H1 (cell line): ENCODE measurements around the gene UBE4B. TPM values are rescaled to one million over a fixed set of nuclear protein-coding genes. Genes with fewer than 3 reads are reported as not detected.

ENCODE experiments used
- CTCF ChIA-PET: fragments of 300-600 bp; sonication (Branson Sonifier 250); formaldehyde crosslinking; loops from one replicate; lab custom pipeline; 2021; ENCODE audit not compliant: partially characterized antibody; lab: Charles Lee
- POLR2A ChIA-PET: fragments of 300-600 bp; sonication (Branson Sonifier 250); formaldehyde crosslinking; loops from one replicate; lab custom pipeline; 2021; ENCODE audit warnings: inconsistent platforms; ENCODE audit not compliant: partially characterized antibody; lab: Charles Lee
- DNase-seq, 2 experiments: peaks; one replicate each; pipeline versions ENCODE4 v3.0.0 to v3.0.0-alpha.2; 2010 to 2022; ENCODE audit warnings: low spot score in 2 of 2, low read depth in 1 of 2, mixed read lengths in 1 of 2
- FAIRE-seq: peaks from 2 replicates; lab custom pipeline; 2011; peaks lifted over from hg19 to GRCh38; lab: Jason Lieb, UNC
- H2AFZ ChIP-seq: 2 replicates; pipeline ENCODE4 v1.8.1; 2012; ENCODE audit warnings: low read length, inconsistent platforms
- H2AK5ac ChIP-seq: 2 replicates; pipeline ENCODE4 v1.6.1; 2013; ENCODE audit warnings: low read depth, low read length
- H2BK120ac ChIP-seq: replicated peaks from 2 replicates; pipeline ENCODE3; 2013; ENCODE audit warnings: low read depth, low read length, inconsistent platforms
- H2BK12ac ChIP-seq: 2 replicates; pipeline ENCODE4 v1.6.1; 2013; ENCODE audit warnings: low read depth, low read length
- H2BK15ac ChIP-seq: 2 replicates; pipeline ENCODE4 v1.6.1; 2013; ENCODE audit warnings: low read length
- H2BK20ac ChIP-seq: 2 replicates; pipeline ENCODE4 v1.6.1; 2013; ENCODE audit warnings: low read length
- H2BK5ac ChIP-seq: 2 replicates; pipeline ENCODE4 v1.6.1; 2013; ENCODE audit warnings: low read depth, low read length
- H3K14ac ChIP-seq: 2 replicates; pipeline ENCODE4 v1.6.1; 2013; ENCODE audit warnings: inconsistent platforms; ENCODE audit not compliant: insufficient read length
- H3K18ac ChIP-seq: 2 replicates; pipeline ENCODE4 v1.6.1; 2013; ENCODE audit warnings: low read length; ENCODE audit errors: extremely low read depth
- H3K23ac ChIP-seq: 2 replicates; pipeline ENCODE4 v1.6.1; 2013; ENCODE audit warnings: inconsistent platforms; ENCODE audit not compliant: insufficient read length
- H3K23me2 ChIP-seq: 2 replicates; pipeline ENCODE4 v1.6.1; 2013; ENCODE audit warnings: low read depth, low read length
- H3K27ac ChIP-seq: 2 replicates; pipeline ENCODE4 v1.6.1; 2011; ENCODE audit warnings: low read depth, low read length, inconsistent platforms
- H3K27me3 ChIP-seq, 4 experiments: replicated peaks in 1 of 4; 1 replicate in 1 of 4; 2 replicates in 3 of 4; pipeline versions ENCODE4 v1.6.1 to v1.8.1; 2011 to 2013; ENCODE audit warnings: low read length in 3 of 4, mild to moderate bottlenecking in 3 of 4, inconsistent platforms in 2 of 4, mixed read lengths in 2 of 4, moderate library complexity in 1 of 4; ENCODE audit not compliant: control insufficient read depth in 3 of 4, insufficient read depth in 3 of 4; ENCODE audit errors: extremely low read depth in 1 of 4
- H3K36me3 ChIP-seq, 4 experiments: 2 replicates each; pipeline versions ENCODE4 v1.6.1 to v1.8.1; 2011 to 2013; ENCODE audit warnings: mild to moderate bottlenecking in 4 of 4, low read length in 3 of 4, moderate library complexity in 2 of 4, control low read depth in 1 of 4, inconsistent platforms in 1 of 4; ENCODE audit not compliant: insufficient read depth in 4 of 4, control insufficient read depth in 2 of 4
- H3K4ac ChIP-seq: replicated peaks from 2 replicates; pipeline ENCODE3; 2013; ENCODE audit warnings: low read length, low read depth, mixed read lengths, inconsistent platforms; ENCODE audit not compliant: insufficient read length
- H3K4me1 ChIP-seq, 4 experiments: replicated peaks in 1 of 4; 1 replicate in 1 of 4; 2 replicates in 3 of 4; pipeline versions ENCODE4 v1.6.1 to v1.8.1; 2011 to 2013; ENCODE audit warnings: low read length in 3 of 4, inconsistent platforms in 2 of 4, mixed read lengths in 1 of 4; ENCODE audit not compliant: insufficient read depth in 4 of 4, control insufficient read depth in 3 of 4
- H3K4me2 ChIP-seq, 2 experiments: 2 replicates each; pipeline versions ENCODE4 v1.6.1 to v1.8.1; 2011 to 2013; ENCODE audit warnings: low read depth in 2 of 2, low read length in 2 of 2, control low read depth in 1 of 2, inconsistent platforms in 1 of 2, mild to moderate bottlenecking in 1 of 2; ENCODE audit not compliant: insufficient read depth in 1 of 2
- H3K4me3 ChIP-seq, 4 experiments: fragments of 200-600, 300-600 bp in 1 of 4; sonication (generic), shearing (Covaris generic), sonication (Bioruptor Twin) in 1 of 4; 2 replicates each; pipeline versions ENCODE4 v1.5.1 to v1.8.1; 2011 to 2016; ENCODE audit warnings: low read length in 4 of 4, low read depth in 3 of 4, control low read depth in 2 of 4, inconsistent platforms in 2 of 4, mild to moderate bottlenecking in 2 of 4, mixed read lengths in 1 of 4, moderate library complexity in 1 of 4; ENCODE audit not compliant: insufficient read depth in 2 of 4; ENCODE audit errors: extremely low read depth in 1 of 4
- H3K56ac ChIP-seq: replicated peaks from 2 replicates; pipeline ENCODE3; 2013; ENCODE audit warnings: low read depth, mild to moderate bottlenecking, mixed read lengths, low read length, inconsistent platforms; ENCODE audit not compliant: insufficient read length
- H3K79me1 ChIP-seq: 2 replicates; pipeline ENCODE4 v1.6.1; 2013; ENCODE audit warnings: low read depth, low read length, control low read depth
- H3K79me2 ChIP-seq, 2 experiments: 2 replicates each; pipeline versions ENCODE4 v1.6.1 to v1.8.1; 2012 to 2013; ENCODE audit warnings: low read length in 2 of 2, mild to moderate bottlenecking in 2 of 2, inconsistent platforms in 1 of 2; ENCODE audit not compliant: insufficient read depth in 2 of 2, control insufficient read depth in 1 of 2
- H3K9ac ChIP-seq, 4 experiments: replicated peaks in 1 of 4; 1 replicate in 1 of 4; 2 replicates in 3 of 4; pipeline versions ENCODE4 v1.6.1 to v1.8.1; 2011 to 2013; ENCODE audit warnings: low read depth in 3 of 4, low read length in 3 of 4, control low read depth in 2 of 4, mild to moderate bottlenecking in 2 of 4, moderate library complexity in 2 of 4, inconsistent platforms in 1 of 4; ENCODE audit errors: extremely low read depth in 1 of 4
- H3K9me3 ChIP-seq, 2 experiments: 2 replicates each; pipeline versions ENCODE4 v1.6.1 to v1.8.1; 2012 to 2013; ENCODE audit warnings: mild to moderate bottlenecking in 2 of 2, moderate library complexity in 2 of 2, control low read depth in 1 of 2, inconsistent platforms in 1 of 2, low read depth in 1 of 2, low read length in 1 of 2, mixed read lengths in 1 of 2; ENCODE audit not compliant: insufficient read depth in 2 of 2
- H4K20me1 ChIP-seq, 2 experiments: replicated peaks in 1 of 2; 2 replicates each; pipeline versions ENCODE3 to v1.8.1; 2011 to 2013; ENCODE audit warnings: inconsistent platforms in 2 of 2, low read length in 2 of 2, mild to moderate bottlenecking in 1 of 2; ENCODE audit not compliant: insufficient read depth in 2 of 2, control insufficient read depth in 1 of 2
- H4K5ac ChIP-seq: 2 replicates; pipeline ENCODE4 v1.6.1; 2013; ENCODE audit warnings: low read length, low read depth, mixed read lengths, inconsistent platforms; ENCODE audit not compliant: insufficient read length
- H4K8ac ChIP-seq: 2 replicates; pipeline ENCODE4 v1.8.0; 2013; ENCODE audit warnings: mild to moderate bottlenecking, moderate library complexity, low read length, inconsistent platforms; ENCODE audit not compliant: insufficient read depth; ENCODE audit errors: extremely low read depth
- H4K91ac ChIP-seq: replicated peaks from 2 replicates; pipeline ENCODE3; 2013; ENCODE audit warnings: low read length, mixed read lengths, inconsistent platforms; ENCODE audit not compliant: insufficient read length
- ATF2 ChIP-seq: IDR thresholded peaks from 2 replicates; pipeline ENCODE4 v1.6.1; 2012; ENCODE audit warnings: low read length, inconsistent platforms
- CREB1 ChIP-seq: IDR thresholded peaks from 2 replicates; pipeline ENCODE4 v1.6.1; 2012; ENCODE audit warnings: inconsistent platforms
- EZH2 ChIP-seq: fragments of 200-600 bp; sonication (generic); IDR thresholded peaks from 2 replicates; pipeline ENCODE4 v1.7.1; 2012; ENCODE audit warnings: low read depth, mild to moderate bottlenecking, moderate library complexity, low read length, inconsistent platforms; ENCODE audit not compliant: severe bottlenecking
- SAP30 ChIP-seq: fragments of 300-600 bp; sonication (generic); IDR thresholded peaks from 2 replicates; pipeline ENCODE4 v1.7.1; 2012; ENCODE audit warnings: low read length, moderate library complexity, mild to moderate bottlenecking, inconsistent platforms; ENCODE audit not compliant: insufficient read depth, insufficient replicate concordance
- TAF7 ChIP-seq: optimal IDR thresholded peaks from 2 replicates; pipeline ENCODE3; 2011; ENCODE audit warnings: low read depth, mild to moderate bottlenecking, inconsistent platforms, low read length, moderate library complexity, borderline replicate concordance
- WGBS, 2 experiments: shearing (Covaris generic) in 1 of 2; methylation state at CpG; one replicate each; pipeline versions ENCODE4 v1.1.6 to v1.1.7; 2013 to 2015; ENCODE audit warnings: low lambda C conversion rate in 2 of 2, mixed read lengths in 2 of 2, inconsistent platforms in 1 of 2, low coverage in 1 of 2, missing lambda C conversion rate in 1 of 2; ENCODE audit not compliant: insufficient replicate concordance in 2 of 2, insufficient coverage in 1 of 2, insufficient read length in 1 of 2; ENCODE audit errors: extremely low coverage in 1 of 2, missing lambda C conversion rate in 1 of 2; 5-methylcytosine and 5-hydroxymethylcytosine counted together
- polyA plus RNA-seq, 7 experiments: library from polyadenylated mRNA; depleted of rRNA in 3 of 7; stranded (reverse) in 5 of 7; unstranded in 2 of 7; fragments of >200 nt in 5 of 7; fragments of 200-250 nt in 2 of 7; gene quantifications; 1 replicate in 5 of 7; 2 replicates in 1 of 7; 4 replicates in 1 of 7; pipeline versions ENCODE4 v1.2.1 to v1.2.3, GENCODE V29; 2011 to 2013; ENCODE audit warnings: missing spikeins in 2 of 7, mixed read lengths in 2 of 7
- total RNA-seq: library from RNA; stranded (reverse); fragmentation: NEBNext Ultra II Directional; extraction: Animal tissue kit (Norgen Biotek cat#: 25700); gene quantifications from 2 replicates; pipeline ENCODE4 v1.2.1, GENCODE V29; 2021

Gene UBE4B
- total and polyA plus RNA-seq, 2 of the 8 experiments (the other 6 are each of a cell fraction or from before 2014, with no cell fraction given) = 24.5 to 90.1 TPM

GRCh38 chr1:10051656-10052055 lies 18.9 kb downstream of the UBE4B start:
- no peak overlapping the region for H3K23ac ChIP-seq
- no peak overlapping the region for H2AK5ac ChIP-seq
- ChIA-PET POLR2A (interaction anchor here (0.6 kb wide), 1 partner anchor 9 kb away, joined by 3 read pairs; no protein-coding TSS in a partner anchor), CTCF (interaction anchor here (0.6 to 1.0 kb wide), 2 partner anchors 45 to 101 kb away, joined by 3 read pairs; no protein-coding TSS in a partner anchor)
- no peaks in the 10 kb centered on the region for H3K27me3 ChIP-seq
- H3K14ac ChIP-seq = no peak overlapping the region
- H3K4ac ChIP-seq = no peak overlapping the region
- DNase-seq (no peak), FAIRE-seq (no peak)
- H3K79me1 ChIP-seq = peaks cover 14% of the 10 kb centered on the region
- no peak for TF ChIP-seq ATF2
- no peak for TF ChIP-seq CREB1
- no peak for TF ChIP-seq TAF7
- no peak for TF ChIP-seq EZH2
- no peak for TF ChIP-seq SAP30
- H2BK15ac ChIP-seq = no peak overlapping the region
- H3K4me1 ChIP-seq = peaks cover 0 to 5% (median 4%) of the 10 kb centered on the region in 4 experiments; a peak in 3 of 7 replicates
- no peak overlapping the region for H3K56ac ChIP-seq
- H2BK5ac ChIP-seq = no peak overlapping the region
- H2BK20ac ChIP-seq = no peak overlapping the region
- no peak overlapping the region for H3K27ac ChIP-seq
- H3K9me3 ChIP-seq = no peaks in the 10 kb centered on the region
- H4K20me1 ChIP-seq = peaks cover 2 to 5% of the 10 kb centered on the region in 2 experiments
- H2BK120ac ChIP-seq = no peak overlapping the region
- no peak overlapping the region for H3K18ac ChIP-seq
- peaks cover 3 to 83% of the 10 kb centered on the region in 2 experiments for H3K79me2 ChIP-seq
- H4K91ac ChIP-seq = no peak overlapping the region
- H3K36me3 ChIP-seq = no peaks in the 10 kb centered on the region; a peak in 1 of 8 replicates
- H2AFZ ChIP-seq = no peak overlapping the region
- no peak overlapping the region for H4K5ac ChIP-seq
- H3K9ac ChIP-seq = no peak overlapping the region
- WGBS, 2 experiments = 100% methylated on average over 1 of the region's 1 CpG; no CpG with 5 or more reads in 1 of the 2 experiments
- no peak overlapping the region for H3K4me3 ChIP-seq
- no peak overlapping the region for H2BK12ac ChIP-seq
- no peak overlapping the region for H3K4me2 ChIP-seq
- H3K23me2 ChIP-seq = no peaks in the 10 kb centered on the region
- no peak overlapping the region for H4K8ac ChIP-seq
